NOMO-1 (cell line): ENCODE measurements around the gene TTC14.
"Not testable (repeated sequence)": the region's sequence is repeated elsewhere in the genome, so short reads cannot be mapped to it uniquely, and the experiment has no call there.

Experiments used
- DNase-seq, 2 experiments: peaks; one replicate each; lab custom pipeline; 2025; ENCODE audit not compliant: unreplicated experiment in 2 of 2; lab: John Stamatoyannopoulos, UW

TTC14 gene, protein sequence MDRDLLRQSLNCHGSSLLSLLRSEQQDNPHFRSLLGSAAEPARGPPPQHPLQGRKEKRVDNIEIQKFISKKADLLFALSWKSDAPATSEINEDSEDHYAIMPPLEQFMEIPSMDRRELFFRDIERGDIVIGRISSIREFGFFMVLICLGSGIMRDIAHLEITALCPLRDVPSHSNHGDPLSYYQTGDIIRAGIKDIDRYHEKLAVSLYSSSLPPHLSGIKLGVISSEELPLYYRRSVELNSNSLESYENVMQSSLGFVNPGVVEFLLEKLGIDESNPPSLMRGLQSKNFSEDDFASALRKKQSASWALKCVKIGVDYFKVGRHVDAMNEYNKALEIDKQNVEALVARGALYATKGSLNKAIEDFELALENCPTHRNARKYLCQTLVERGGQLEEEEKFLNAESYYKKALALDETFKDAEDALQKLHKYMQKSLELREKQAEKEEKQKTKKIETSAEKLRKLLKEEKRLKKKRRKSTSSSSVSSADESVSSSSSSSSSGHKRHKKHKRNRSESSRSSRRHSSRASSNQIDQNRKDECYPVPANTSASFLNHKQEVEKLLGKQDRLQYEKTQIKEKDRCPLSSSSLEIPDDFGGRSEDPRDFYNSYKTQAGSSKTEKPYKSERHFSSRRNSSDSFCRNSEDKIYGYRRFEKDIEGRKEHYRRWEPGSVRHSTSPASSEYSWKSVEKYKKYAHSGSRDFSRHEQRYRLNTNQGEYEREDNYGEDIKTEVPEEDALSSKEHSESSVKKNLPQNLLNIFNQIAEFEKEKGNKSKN

GRCh38 chr3:180601688-180602666 lies at the start of gene TTC14:
Gene TTC14 (plus strand): TSS chr3:180602163. CDS start chr3:180602262, 99 bp downstream.
- DNase-seq = peak; percentile 97 to 98

GRCh38 chr3:180563406-180563805 lies 38.6 kb upstream of the TTC14 start:
- DNase-seq = no peak

DNA sequence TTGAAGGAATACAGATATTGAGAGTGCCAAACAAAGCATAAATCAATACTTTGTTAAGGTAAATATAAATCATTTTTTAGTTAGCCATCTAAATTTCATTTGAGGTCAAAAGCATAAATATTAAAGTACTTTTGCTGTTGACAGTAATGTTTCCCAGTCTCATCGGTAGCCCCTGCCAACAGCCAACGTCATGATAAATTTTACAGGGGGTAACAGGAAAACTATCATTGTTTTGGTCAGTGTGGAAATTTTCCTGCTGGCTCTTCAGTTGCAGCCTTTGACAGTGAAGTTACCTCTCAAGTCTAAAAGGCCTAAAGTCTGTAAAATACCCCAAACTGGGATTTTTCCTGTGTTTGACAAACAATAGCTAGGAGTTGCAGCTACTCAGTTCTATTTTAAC lies 37.3 kb upstream of the TTC14 start:
- DNase-seq = no peak

DNA sequence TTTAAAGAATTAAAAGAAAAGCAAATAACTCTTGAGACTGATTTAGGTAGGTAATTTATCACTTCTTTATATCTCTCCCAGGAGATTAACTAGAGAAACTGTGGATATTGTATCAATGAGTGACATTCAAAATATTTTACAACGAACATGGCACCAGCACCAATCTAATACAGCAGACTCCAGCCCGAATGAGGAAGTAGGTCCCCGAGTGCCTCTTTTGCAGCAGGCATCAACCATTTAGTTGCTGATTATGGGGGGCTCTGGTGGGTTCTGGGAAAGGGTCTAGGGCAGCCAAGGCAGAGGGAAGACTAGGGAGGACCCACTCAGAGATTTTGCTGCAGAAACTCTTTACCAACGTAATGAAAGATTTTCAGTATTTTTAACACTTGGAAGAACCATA lies 31.7 kb upstream of the TTC14 start:
- peak; percentile 59 to 64 for DNase-seq

DNA sequence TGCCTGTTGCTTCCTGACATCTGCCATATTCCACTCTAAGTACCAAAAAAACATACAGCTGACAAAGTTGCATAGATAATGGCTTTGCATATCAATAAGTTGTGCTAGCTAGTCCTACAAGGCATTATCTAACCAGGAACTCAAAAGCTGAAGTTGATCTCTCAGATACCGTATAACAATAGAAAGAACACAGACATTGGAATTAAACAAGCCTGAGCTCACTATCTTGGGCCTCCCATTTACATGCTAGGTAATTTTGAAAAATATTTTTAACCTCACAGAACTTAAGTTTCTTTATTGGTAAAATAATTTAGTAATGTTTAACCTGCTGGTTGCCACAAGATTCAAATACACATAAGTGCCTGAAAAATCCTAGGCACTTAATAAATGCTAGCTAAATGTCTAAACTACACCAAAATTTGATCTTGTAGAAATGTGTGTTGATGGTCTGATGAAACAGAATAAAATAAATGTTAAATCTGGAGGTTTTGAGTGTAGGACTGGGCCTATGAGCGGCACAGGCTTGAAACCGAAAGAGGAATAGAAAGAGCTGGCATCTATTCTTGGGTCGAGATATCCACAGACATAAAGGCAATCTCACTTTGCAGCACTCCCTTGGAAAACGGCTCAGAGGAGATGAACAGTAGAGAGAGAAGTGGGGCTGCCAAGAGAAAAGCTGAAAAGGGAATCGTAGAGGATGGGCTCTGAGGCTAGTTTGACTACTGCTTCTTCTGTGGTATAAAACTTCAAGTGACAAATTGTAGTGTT lies 29.9 kb upstream of the TTC14 start:
- DNase-seq = peak; percentile 72 to 82

- DNase-seq = no peak
These were observed 26.4 kb upstream of the TTC14 start for GRCh38 chr3:180575571-180575970.

DNA sequence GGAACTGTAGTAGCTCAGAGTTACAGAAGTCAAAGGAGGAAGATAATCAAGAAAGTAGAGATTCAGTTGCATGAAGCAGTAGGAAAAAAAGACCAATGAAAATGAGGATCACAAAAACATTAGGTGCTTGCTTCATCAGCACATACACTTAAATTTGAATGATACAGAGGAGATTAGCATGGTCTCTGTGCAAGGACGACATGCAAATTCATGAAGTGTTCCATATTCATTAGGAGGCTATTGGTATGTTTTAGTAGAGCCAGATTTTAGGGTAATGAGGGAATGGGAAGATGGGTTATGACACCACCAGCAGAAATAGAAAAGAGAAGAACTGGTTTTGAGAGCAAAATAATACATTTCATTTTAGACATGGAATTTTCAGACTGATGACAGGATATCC lies 21.0 kb upstream of the TTC14 start:
- no peak for DNase-seq

DNA sequence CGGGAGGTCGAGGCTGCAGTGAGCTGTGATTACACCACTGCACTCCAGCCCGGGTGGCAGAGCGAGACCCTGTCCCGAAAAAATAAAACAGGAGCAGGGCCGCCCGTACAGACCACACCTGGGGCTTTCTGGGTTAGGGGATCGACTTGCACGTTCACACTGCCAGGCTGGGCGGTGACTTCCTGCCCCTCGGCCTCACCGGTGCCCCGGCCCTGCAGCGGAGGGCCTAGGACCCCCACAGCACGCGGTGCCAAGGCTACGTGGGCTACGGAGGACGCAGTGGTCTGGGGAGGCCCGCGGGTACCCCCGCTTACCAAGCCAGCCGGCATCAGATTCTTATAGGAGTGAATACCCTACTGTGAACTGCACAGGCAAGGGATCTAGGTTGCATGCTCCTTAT lies 11.6 kb upstream of the TTC14 start:
- no peak for DNase-seq

DNA sequence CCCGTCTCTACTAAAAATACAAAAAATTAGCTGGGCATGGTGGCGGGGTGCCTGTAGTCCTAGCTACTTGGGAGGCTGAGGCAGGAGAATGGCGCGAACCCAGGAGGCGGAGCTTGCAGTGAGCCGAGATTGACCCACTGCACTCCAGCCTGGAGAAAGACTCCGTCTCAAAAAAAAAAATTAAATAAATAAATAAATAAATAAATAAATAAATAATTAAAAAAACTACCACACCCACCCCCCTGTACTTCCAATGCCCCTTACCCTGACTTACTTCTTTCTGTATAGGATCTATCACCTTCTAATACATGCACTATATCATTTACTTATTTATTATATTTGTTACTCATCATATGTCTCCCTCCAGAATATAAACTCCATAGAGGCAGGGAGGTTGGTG lies 8.3 kb upstream of the TTC14 start:
- not testable (repeated sequence) for DNase-seq

- DNase-seq = peak; percentile 46 to 75
These were observed 7.1 kb upstream of the TTC14 start for GRCh38 chr3:180594631-180595558.

DNA sequence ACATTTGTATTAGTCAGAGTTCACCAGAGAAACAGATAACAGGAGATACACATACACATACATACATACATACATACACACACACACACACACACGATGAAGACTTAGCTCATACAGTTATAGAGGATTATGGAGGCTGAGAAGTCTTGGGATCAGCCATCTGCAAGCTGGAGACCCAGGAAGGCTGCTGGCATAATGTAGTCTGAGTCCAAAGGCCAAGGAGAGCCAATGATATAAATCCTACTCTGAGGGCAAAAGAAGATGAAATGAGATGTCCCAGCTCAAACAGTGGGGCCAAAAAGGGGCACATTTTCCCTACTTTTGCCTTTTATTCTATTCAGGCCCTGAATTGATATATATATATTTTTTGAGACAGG lies 6.4 kb upstream of the TTC14 start:
- no peak for DNase-seq

DNA sequence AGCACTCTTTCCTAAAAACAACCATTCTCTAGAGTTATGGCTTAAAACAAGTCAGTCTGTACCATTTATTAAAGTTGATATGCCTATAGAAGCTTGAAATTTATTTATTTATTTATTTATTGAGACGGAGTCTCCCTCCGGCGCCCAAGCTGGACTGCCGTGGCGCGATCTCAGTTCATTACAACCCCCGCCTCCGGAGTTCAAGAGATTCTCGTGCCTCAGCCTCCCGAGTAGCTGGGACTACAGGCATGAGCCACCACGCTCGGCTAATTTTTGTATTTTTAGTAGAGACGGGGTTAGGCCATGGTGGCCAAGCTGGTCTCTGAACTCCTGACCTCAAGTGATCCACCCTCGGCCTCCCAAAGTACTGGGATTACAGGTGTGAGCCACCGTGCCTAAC lies 1.5 kb upstream of the TTC14 start:
- no peak for DNase-seq

DNA sequence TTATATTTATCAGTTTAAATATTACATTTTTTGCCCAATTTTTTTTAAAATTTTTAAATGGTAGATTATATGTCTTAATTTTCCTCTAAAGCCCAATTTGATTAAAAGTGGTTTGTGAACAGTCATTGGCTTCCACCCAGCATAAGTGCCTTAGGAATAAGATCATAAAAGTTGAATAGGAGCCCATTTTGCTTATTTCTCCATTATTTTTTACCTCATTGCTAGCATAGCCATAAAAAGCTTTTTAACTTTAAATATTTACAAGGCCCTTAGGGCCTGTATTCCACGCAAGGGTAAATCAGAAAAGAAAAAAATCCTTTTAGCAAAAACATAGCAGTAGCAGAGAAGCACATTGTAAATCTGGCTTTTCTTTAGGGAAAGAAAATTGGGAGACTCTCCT lies 9.0 kb downstream of the TTC14 start:
- DNase-seq = no peak

GRCh38 chr3:180612364-180612763 lies 10.4 kb downstream of the TTC14 start:
- no peak for DNase-seq

- DNase-seq = no peak
These were observed 14.0 kb downstream of the TTC14 start for GRCh38 chr3:180615954-180616353.

DNA sequence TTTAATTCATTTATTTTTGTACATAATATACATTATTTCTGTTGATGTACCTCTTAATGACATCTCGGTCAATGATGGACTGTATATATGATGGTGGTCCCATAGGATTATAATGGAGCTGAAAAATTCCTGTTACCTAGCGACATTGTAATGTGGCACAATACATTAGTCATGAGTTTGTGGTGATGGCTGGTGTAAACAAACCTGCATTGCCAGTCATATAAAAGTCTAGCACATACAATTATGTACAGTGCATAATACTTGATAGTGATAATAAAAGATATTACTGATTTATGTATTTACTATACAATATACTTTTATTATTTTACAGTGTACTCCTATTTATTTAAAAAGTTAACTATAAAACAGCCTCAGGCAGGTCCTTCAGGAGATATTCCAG lies 15.1 kb downstream of the TTC14 start:
- no peak for DNase-seq

DNA sequence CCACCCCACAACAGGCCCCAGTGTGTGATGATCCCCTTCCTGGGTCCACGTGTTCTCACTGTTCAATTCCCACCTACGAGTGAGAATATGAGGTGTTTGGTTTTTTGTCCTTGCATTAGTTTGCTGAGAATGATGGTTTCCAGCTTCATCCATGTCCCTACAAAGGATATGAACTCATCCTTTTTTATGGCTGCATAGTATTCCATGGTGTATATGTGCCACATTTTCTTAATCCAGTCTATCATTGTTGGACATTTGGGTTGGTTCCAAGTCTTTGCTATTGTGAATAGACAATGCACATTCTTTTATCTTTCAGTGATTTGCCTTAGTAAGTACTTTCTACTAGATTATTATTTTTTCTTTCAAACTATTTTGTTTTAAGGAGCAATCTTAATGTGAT lies 16.6 kb downstream of the TTC14 start:
- not testable (repeated sequence) for DNase-seq

- DNase-seq = no peak
These were observed 17.8 kb downstream of the TTC14 start for GRCh38 chr3:180619723-180620122.

GRCh38 chr3:180624714-180625113 lies 22.8 kb downstream of the TTC14 start:
- DNase-seq = no peak
